ENCODE data around the gene TMEM200C.

GRCh38 chr18:5892823-5893431 is 2.4 kb downstream of the TMEM200C start:
- TF ChIP-seq CTCF (IDR thresholded peaks at IDR 0.05; ENCODE audit: extremely low read depth in 1 of 2, insufficient read depth in 1 of 2, low read depth in 1 of 2, low read length in 2 of 2) (no peak), EZH2 (IDR thresholded peaks at IDR 0.05; ENCODE audit: borderline replicate concordance, low read depth, low read length, severe bottlenecking) (no peak), POLR2A (IDR thresholded peaks at IDR 0.05; ENCODE audit: low read depth, low read length) (no peak), FOS (IDR thresholded peaks at IDR 0.05; ENCODE audit: borderline replicate concordance, insufficient read depth, low read length) (no peak)
